ENCODE measurements around the gene GPC3. TPM values are rescaled to one million over a fixed set of nuclear protein-coding genes. Genes with fewer than 3 reads are reported as not detected.

The GPC3 gene
- total RNA-seq, 2 donors from 2014 or later: 1.9 to 2.0 TPM

- no peak overlapping the region for H3K9ac ChIP-seq (ENCODE audit: low read depth in 2 of 2, low read length in 2 of 2)
- no peak for DNase-seq
- TF ChIP-seq, protein P1, sequence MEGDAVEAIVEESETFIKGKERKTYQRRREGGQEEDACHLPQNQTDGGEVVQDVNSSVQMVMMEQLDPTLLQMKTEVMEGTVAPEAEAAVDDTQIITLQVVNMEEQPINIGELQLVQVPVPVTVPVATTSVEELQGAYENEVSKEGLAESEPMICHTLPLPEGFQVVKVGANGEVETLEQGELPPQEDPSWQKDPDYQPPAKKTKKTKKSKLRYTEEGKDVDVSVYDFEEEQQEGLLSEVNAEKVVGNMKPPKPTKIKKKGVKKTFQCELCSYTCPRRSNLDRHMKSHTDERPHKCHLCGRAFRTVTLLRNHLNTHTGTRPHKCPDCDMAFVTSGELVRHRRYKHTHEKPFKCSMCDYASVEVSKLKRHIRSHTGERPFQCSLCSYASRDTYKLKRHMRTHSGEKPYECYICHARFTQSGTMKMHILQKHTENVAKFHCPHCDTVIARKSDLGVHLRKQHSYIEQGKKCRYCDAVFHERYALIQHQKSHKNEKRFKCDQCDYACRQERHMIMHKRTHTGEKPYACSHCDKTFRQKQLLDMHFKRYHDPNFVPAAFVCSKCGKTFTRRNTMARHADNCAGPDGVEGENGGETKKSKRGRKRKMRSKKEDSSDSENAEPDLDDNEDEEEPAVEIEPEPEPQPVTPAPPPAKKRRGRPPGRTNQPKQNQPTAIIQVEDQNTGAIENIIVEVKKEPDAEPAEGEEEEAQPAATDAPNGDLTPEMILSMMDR (IDR thresholded peaks at IDR 0.05): no peak
Observed at GRCh38 chrX:133880032-133880443, 105.4 kb downstream of the GPC3 start.

GRCh38 chrX:133878710-133879109 lies 106.7 kb downstream of the GPC3 start:
- TF ChIP-seq, protein P1 (IDR thresholded peaks at IDR 0.05): no peak
- H3K9me3 ChIP-seq: no peaks in the 10 kb centered on the region
- H3K9ac ChIP-seq (ENCODE audit: low read depth in 2 of 2, low read length in 2 of 2): no peak overlapping the region
- no peaks in the 10 kb centered on the region for H3K27me3 ChIP-seq
- H3K4me3 ChIP-seq: no peak overlapping the region
- H3K27ac ChIP-seq: no peak overlapping the region
- DNase-seq: no peak
- H3K4me1 ChIP-seq: no peaks in the 10 kb centered on the region
- intact Hi-C loops (cut with DNase I): no loop called here
- no peaks in the 10 kb centered on the region for H3K36me3 ChIP-seq

More at GRCh38 chrX:133880032-133880443, 105.4 kb downstream of the GPC3 start:
- no peak overlapping the region for H3K4me3 ChIP-seq
- H3K27me3 ChIP-seq: no peaks in the 10 kb centered on the region
- H3K27ac ChIP-seq: no peak overlapping the region
- intact Hi-C loops (cut with DNase I): no loop called here
- no peaks in the 10 kb centered on the region for H3K4me1 ChIP-seq
- H3K9me3 ChIP-seq: no peaks in the 10 kb centered on the region
- H3K36me3 ChIP-seq: no peaks in the 10 kb centered on the region

GRCh38 chrX:133876646-133877045 lies 108.7 kb downstream of the GPC3 start:
- Histone ChIP-seq H3K4me3 (no peak overlapping the region), H3K36me3 (no peaks in the 10 kb centered on the region), H3K27ac (no peak overlapping the region), H3K4me1 (no peaks in the 10 kb centered on the region), H3K9me3 (no peaks in the 10 kb centered on the region), H3K27me3 (no peaks in the 10 kb centered on the region), H3K9ac (ENCODE audit: low read depth in 2 of 2, low read length in 2 of 2) (no peak overlapping the region)
- DNase-seq: no peak
- TF ChIP-seq, protein P1 (IDR thresholded peaks at IDR 0.05): no peak
- intact Hi-C loops (cut with DNase I): no loop called here

- no peaks in the 10 kb centered on the region for H3K36me3 ChIP-seq
- H3K4me3 ChIP-seq: no peak overlapping the region
- H3K9ac ChIP-seq (ENCODE audit: low read depth in 2 of 2, low read length in 2 of 2): no peak overlapping the region
- TF ChIP-seq, protein P1 (IDR thresholded peaks at IDR 0.05): no peak
- intact Hi-C loops (cut with DNase I): no loop called here
- DNase-seq: no peak
- no peaks in the 10 kb centered on the region for H3K4me1 ChIP-seq
- H3K27ac ChIP-seq: no peak overlapping the region
- no peaks in the 10 kb centered on the region for H3K9me3 ChIP-seq
- H3K27me3 ChIP-seq: no peaks in the 10 kb centered on the region
Observed at GRCh38 chrX:133869270-133869669, 116.1 kb downstream of the GPC3 start.

DNA sequence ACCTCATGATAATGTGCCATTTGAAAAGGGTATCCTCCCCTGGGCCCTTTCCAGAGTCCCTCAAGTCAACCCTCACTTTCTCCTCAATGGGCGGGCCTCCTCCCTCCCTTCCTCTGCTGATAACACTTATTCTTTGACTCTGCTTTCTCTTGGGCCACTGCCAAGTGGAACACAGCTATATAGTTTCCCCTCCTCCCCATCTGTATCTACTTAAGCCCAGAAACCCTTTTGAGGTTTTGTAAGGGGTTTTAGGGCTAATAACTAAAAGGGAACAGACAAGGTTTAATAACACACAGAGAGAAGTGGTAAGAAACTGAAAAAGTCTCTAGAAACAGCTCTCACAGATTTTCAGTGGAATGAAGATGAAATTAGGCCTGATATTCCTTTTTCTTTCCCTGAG lies 116.7 kb downstream of the GPC3 start:
- Histone ChIP-seq H3K36me3 (no peaks in the 10 kb centered on the region), H3K9ac (ENCODE audit: low read depth in 2 of 2, low read length in 2 of 2) (no peak overlapping the region), H3K4me1 (no peaks in the 10 kb centered on the region), H3K4me3 (no peak overlapping the region), H3K9me3 (no peaks in the 10 kb centered on the region), H3K27me3 (no peaks in the 10 kb centered on the region), H3K27ac (no peak overlapping the region)
- DNase-seq: no peak
- TF ChIP-seq, protein P1 (IDR thresholded peaks at IDR 0.05): no peak
- intact Hi-C loops (cut with DNase I): no loop called here

DNA sequence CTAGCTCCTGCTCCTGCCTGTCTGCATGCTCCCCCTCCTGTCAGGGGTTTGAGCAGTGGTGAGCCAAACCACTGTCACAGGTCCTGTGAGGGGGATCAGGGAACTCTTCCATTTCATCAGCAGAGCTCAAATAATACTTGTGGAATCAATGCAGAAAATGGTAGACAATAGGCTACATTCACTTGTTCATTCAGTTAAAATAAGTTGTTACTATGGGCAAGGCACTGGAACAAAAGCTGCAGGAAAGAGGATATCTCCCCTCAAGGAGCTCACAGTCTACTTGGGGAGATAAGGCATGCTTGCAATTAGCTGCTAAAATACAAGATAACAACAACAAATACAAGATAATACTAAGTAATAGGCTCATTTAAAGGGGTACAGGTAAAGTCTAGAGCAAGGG lies 117.1 kb downstream of the GPC3 start:
- no peaks in the 10 kb centered on the region for H3K4me1 ChIP-seq
- intact Hi-C loops (cut with DNase I): no loop called here
- H3K9ac ChIP-seq (ENCODE audit: low read depth in 2 of 2, low read length in 2 of 2): no peak overlapping the region
- H3K27ac ChIP-seq: no peak overlapping the region
- H3K36me3 ChIP-seq: no peaks in the 10 kb centered on the region
- DNase-seq: no peak
- H3K4me3 ChIP-seq: no peak overlapping the region
- TF ChIP-seq, protein P1 (IDR thresholded peaks at IDR 0.05): no peak
- H3K27me3 ChIP-seq: no peaks in the 10 kb centered on the region
- H3K9me3 ChIP-seq: no peaks in the 10 kb centered on the region
